ENCODE measurements around the gene OR51S1.

OR51S1 gene

DNA sequence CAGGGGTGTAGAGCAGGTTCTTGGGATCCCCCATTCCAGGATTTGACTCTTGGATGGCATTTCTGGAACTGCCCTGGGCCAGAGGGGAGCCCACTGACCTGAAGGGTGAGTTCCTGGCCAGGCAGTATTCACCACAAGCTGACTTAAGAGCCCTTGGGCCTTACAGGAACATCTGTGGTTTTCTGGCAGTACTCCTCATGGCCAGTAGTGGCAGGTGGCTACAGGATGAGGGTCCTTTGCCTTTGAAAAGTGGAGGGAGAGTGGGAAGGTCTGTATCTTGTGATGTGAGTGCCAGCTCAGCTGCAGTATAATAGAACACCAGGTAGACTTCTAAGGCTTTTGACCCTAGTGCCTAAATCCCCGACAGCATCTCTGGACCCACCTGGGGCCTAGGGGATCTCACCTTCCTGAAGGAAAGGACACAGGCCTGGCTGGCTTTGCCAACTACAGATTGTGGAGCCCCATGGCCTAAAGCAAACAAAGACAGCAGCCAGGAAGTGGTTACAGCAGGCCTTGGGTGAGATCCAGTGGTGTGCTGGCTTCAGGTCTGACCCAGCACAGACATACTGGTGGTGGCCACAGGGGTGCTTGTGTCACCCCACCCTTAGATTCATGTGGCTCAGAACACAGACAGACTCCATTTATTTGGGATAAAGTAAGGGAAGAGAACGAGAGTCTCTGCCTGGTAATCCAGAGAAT, 9.0 kb downstream of the OR51S1 start:
- TF ChIP-seq GATA3 (IDR thresholded peaks at IDR 0.05; ENCODE audit: low read depth, low read length) (no peak), GATA2 (IDR thresholded peaks at IDR 0.05; ENCODE audit: low read depth, low read length) (no peak)

DNA sequence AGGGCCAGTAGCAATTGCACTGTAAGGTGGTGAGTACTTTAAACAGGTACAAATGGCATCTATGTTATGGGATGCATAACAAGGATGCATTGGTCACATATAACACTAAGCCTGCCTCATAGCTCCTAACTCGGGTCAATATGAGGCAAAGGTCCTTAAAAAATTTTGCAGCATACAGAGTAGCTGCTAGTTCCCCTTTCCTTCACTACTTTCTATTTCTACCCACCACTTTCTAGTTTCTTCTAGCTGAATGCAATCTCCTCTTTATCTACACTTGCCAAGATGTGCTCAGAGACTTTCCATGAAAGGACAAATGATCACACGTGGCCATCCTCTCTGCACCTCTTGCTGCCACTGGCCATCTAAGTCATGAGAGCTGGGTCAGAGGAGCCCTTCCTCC, 18.1 kb downstream of the OR51S1 start:
- TF ChIP-seq GATA2 (IDR thresholded peaks at IDR 0.05; ENCODE audit: low read depth, low read length) (no peak), GATA3 (IDR thresholded peaks at IDR 0.05; ENCODE audit: low read depth, low read length) (no peak)

DNA sequence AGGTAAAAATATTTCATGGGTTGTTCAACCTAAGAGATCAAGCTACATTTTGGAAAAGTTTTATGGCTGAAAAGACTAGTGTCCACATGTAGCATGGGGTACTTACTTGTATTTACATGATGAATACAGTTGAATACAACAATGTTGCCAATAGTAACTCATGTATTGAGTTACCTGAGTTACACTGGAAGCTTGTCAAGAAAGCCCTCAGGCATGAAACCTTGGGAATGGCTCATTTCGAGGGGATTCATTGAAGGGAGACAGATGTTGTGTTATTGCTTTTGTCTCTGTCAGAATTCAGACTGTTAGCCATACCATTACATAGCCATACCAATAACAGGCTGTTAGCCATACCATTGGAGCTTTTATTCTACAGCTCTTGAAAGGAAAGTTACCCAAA, 18.7 kb downstream of the OR51S1 start:
- TF ChIP-seq GATA3 (IDR thresholded peaks at IDR 0.05; ENCODE audit: low read depth, low read length) (no peak), GATA2 (IDR thresholded peaks at IDR 0.05; ENCODE audit: low read depth, low read length) (no peak)

DNA sequence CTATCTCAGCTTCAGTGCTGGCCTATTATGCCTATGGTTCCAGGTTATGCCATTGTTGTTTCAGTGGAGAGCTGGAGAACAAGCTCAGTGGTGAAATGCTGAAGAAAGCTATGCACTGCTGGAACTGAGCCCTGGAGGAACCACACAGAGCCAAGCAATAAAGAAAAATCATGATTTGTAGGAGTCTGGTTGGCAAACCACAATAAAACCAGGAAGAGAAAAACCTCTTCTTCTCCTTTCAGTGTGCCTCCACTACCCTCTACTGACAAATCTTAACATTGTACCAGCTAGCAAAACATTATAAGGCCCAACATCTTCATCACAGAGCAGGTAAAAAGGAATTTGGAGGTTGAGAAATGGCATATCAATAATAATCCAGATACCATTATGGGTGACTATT, 22.6 kb downstream of the OR51S1 start:
- no peak for TF ChIP-seq GATA2 (IDR thresholded peaks at IDR 0.05; ENCODE audit: low read depth, low read length)
- no peak for TF ChIP-seq GATA3 (IDR thresholded peaks at IDR 0.05; ENCODE audit: low read depth, low read length)

GRCh38 chr11:4825132-4825531, 23.9 kb downstream of the OR51S1 start:
- TF ChIP-seq GATA2 (IDR thresholded peaks at IDR 0.05; ENCODE audit: low read depth, low read length) (no peak), GATA3 (IDR thresholded peaks at IDR 0.05; ENCODE audit: low read depth, low read length) (no peak)

GRCh38 chr11:4821021-4821420, 28.0 kb downstream of the OR51S1 start, which contains the start of gene OR51F2:
Gene OR51F2, plus strand, starts transcription at chr11:4821321. Its CDS starts 101 bp downstream, at chr11:4821422.
- TF ChIP-seq GATA2 (IDR thresholded peaks at IDR 0.05; ENCODE audit: low read depth, low read length) (no peak), GATA3 (IDR thresholded peaks at IDR 0.05; ENCODE audit: low read depth, low read length) (no peak)

DNA sequence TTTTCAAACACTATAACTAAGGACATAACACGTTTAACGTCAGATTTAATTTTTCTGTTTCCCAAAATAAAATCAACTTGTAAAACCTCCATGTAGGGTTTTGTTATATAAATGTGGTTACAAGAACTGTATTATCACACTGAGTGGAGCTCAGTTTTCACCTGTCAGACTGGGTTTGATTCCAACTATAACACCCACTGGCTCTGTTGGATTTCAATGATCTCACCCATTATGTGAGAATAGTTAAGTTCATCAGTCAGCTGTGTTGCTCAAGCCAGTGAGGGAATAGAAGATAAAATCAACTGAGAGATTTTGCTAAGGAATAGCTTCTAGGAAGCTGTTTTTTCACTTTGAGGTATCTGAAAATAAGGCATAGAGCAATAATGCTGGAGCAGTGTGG, 39.8 kb downstream of the OR51S1 start:
- no peak for TF ChIP-seq GATA3 (IDR thresholded peaks at IDR 0.05; ENCODE audit: low read depth, low read length)
- no peak for TF ChIP-seq GATA2 (IDR thresholded peaks at IDR 0.05; ENCODE audit: low read depth, low read length)

GRCh38 chr11:4808476-4808875, 40.5 kb downstream of the OR51S1 start:
- TF ChIP-seq GATA3 (IDR thresholded peaks at IDR 0.05; ENCODE audit: low read depth, low read length) (no peak), GATA2 (IDR thresholded peaks at IDR 0.05; ENCODE audit: low read depth, low read length) (no peak)

DNA sequence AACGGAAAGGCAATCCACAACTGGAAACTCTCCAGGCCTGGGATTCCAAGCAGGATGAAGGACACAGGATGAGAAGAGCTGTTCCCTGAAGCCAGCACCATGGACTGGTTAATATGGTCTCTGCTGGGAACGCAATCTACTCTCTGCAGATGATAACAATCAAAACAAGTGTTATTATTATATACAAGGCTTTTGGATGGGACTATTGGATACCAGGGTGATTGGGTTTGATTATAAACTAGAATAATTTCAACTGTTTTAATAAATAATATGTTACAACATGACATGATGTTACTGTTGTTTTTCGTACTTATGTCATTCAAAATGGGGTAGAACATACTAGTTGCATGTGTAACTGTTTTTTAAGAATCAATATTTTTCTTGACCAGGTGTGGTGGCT, 44.7 kb downstream of the OR51S1 start, which contains the start of gene OR52R1:
Gene OR52R1, minus strand, starts transcription at position 101 of the 400 bp plus-strand sequence. Its CDS starts 0 bp downstream, at position 101.
- TF ChIP-seq GATA3 (IDR thresholded peaks at IDR 0.05; ENCODE audit: low read depth, low read length), result no peak
- no peak for TF ChIP-seq GATA2 (IDR thresholded peaks at IDR 0.05; ENCODE audit: low read depth, low read length)

DNA sequence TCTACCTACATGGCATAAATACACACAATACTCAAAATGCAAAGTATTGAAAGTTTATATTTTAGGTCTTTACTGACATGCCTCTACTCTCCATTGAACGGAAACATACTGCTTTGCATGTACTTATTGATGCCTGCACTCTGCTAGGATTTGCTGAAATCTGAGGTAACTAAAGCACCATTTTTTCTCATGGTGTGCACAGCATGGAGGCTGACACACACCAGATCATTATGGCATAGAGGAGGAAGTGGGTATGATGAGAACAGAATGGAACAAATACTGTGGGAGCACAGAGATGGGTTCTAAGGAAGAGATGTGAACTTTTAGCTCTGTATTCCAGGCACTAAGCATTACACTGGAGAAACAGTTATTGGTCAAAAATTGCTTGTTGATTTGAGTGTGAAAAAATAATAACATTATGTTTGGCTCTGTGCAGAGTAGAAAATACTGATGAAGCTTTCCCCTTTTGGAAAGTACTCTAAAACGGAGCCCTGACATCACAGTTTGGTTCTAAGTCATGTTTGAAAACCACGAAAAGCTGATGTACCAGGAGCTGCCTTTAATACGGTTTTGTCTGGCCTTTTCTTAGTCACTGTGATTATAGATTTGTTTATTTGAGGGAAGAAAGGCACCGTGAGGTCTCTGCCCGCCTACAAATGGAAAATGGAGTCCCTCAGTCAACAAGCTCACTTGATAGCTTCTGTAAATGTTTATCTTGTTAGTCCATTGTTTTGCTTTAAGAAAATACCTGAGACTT, 50.4 kb downstream of the OR51S1 start:
- no peak for TF ChIP-seq GATA3 (IDR thresholded peaks at IDR 0.05; ENCODE audit: low read depth, low read length)
